HG02840 (cell line): Measurements from ENCODE around the gene TBC1D19.
A peak's percentile ranks its signal among the peaks of the same experiment; 100 is the strongest.
"Not testable (repeated sequence)": the region's sequence is repeated elsewhere in the genome, so short reads cannot be mapped to it uniquely, and the experiment has no call there.

Experiments
- ATAC-seq: cut with Tn5 transposase; IDR thresholded peaks from one replicate; pipeline ENCODE4 v1.9.1; 2021; ENCODE audit warnings: mild to moderate bottlenecking, moderate library complexity, moderate number of reproducible peaks; ENCODE audit not compliant: unreplicated experiment, low FRiP score

Gene TBC1D19, protein sequence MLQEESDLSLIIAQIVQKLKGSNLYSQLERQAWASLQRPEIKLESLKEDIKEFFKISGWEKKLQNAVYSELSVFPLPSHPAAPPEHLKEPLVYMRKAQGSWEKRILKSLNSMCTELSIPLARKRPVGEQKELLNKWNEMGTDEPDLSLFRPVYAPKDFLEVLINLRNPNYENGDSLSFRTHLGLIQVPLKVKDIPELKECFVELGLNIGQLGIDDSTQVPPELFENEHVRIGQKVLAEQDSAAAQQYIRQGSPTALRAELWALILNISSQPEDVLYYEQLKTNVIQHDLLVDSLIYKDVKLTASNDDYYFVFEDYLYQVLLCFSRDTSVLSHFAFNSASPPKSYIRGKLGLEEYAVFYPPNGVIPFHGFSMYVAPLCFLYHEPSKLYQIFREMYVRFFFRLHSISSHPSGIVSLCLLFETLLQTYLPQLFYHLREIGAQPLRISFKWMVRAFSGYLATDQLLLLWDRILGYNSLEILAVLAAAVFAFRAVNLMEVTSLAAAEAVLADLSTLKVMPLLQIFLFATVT

DNA sequence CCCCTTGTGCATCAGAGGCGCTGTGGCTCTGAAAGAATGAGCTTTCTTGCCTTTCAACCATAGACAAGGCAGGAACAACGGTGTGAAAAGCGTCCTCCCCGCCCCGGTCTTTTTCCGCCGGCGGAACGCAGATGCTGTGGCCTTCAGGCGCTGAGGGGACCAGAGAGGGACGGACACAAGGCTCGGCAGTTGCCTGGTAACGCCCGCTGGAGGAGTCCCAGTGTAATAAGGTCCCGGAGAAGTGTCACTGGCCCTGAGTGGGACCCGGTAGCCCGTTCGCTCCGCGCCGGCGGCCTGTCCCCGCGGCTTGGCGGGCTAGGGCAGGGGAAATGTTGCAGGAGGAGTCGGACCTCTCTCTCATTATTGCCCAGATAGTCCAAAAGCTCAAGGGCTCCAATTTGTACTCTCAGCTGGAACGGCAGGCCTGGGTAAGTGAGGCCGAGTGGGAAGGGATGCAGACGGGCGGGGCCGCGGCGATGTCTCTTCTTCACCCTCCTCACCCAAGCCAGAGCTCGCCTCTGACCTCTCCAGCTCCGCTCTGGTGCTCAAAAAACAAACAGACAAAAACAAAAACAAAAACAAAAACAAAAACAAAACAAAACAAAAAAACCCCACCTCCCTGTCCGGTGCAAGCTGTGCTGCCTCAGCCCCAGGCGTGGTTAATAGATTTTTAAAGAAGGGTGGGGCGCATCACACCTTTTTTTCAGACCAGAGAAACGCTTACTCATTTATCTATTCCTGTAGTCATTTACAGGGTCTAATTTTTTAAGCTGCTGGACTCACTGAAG is at the start of gene TBC1D19:
Gene TBC1D19 (plus strand): TSS at position 220 of the 788 bp plus-strand sequence. CDS start 110 bp downstream, at position 330.
- ATAC-seq: peak; percentile 100

DNA sequence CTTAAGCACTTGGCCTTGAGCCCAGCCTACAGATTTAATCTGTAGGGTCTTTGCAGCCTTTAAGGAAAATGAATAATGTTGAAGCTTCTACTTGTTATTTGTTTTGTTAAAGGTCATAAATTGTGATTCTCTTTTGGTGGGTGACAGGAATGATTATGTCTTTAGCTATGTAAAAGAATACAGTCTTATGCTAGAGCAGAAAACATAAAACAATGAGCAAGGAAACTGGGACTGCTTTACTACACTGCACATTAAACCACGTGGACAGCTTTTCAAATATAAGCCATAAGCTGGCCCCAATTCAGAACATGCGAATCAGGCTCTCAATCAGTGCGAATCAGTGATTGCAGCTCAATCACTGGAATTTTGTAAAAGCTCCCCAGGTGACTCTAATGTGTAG is 40.9 kb upstream of the TBC1D19 start:
- ATAC-seq: no peak

DNA sequence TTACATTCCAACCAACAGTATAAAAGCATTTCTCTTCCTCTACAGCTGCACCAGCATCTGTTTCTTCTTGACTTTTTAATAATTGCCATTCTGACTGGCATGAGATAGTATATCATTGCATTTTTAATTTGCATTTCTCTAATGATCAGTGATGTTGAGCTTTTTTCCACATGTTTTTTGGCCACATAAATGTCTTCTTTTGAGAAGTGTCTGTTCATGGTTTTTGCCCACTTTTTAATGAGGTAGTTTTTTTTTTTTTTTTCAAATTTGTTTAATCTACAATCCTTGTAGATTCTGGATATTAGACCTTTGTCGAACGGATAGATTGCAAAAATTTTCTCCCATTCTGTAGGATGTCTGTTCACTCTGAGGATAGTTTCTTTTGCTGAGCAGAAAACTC is 39.5 kb upstream of the TBC1D19 start:
- ATAC-seq: no peak

DNA sequence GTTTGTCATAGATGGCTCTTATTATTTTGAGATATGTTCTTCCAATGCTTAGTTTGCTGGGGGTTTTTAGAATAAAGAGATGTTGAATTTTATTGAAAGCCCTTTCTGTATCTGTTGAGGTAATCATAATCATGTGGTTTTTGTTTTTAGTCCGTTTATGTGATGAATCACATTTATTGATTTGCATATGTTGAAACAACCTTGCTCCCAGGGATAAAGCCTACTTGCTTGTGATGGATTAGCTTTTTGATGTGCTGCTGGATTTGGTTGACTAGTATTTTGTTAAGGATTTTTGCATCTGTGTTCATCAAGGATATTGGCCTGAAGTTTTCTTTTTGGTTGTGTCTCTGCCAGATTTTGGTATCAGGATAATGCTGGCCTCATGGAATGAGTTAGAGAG is 35.5 kb upstream of the TBC1D19 start:
- not testable (repeated sequence) for ATAC-seq

DNA sequence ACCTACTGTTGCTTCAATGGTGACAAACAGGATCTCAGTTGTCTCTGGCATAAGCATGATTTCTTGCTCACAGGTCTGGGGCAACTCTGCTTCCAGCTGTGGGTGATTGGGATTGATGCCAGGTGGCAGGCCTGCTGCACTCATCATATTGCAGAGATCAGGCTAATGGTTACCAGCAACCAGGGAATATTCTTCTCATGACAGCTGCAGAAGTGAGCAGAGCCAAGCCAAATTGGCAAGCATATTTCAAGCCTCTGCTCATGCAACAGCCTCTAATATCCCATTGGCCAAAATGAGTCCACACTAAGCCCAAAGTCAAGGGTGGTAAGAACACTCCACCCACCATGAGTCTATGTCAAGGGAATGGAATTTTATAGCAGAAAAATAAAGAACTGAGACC is 26.7 kb upstream of the TBC1D19 start:
- no peak for ATAC-seq

DNA sequence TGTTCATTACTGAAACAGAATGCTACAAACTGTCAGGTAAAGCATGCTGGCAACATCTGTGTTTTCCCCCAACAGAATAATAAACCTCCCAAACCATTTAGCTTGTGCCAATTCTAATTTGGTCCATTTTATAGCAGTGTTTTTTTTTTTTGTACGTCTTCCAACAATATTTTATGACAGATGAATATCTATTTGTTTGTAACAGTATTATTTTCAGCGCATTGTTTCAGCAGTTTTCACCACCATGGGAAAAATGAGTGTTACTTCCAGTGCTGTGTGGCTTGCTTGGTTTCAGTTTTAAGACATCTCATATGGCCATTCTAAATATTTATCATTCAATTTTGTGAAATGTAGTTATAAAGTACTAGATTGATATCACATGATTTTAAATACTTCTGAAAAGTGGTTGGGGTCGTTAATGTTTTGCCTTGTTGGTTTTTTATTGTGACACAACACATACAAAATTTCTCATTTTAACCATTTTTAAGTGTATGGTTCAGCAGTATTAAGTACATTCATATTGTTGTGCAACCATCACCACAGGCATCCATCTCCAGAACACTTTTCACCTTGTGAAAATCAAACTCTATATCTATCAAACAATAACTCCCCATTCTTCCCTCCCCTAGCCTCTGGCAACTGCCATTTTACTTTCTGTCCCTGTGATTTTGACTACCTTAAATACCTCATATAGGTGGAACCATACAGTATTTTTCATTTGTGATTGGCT is 25.6 kb upstream of the TBC1D19 start:
- ATAC-seq: no peak

DNA sequence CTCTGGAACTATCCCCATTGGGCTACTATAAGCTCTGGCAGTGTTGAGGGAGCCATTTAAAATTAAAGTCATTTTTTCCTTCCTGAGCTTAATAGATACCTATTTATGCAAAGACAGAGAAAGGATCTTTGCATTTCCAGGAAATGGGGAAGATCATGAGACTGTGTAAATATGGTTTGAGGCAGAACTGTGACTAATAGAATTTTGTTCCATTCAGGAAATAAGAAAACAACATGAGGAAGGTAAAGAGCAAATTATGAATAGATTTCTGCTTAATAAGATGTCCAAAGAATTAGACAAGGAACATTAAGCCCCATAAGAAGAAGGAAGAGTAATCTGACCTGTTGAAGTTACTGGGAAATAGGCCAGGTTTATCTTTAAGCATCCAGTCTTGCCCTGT is 17.8 kb upstream of the TBC1D19 start:
- ATAC-seq: no peak

DNA sequence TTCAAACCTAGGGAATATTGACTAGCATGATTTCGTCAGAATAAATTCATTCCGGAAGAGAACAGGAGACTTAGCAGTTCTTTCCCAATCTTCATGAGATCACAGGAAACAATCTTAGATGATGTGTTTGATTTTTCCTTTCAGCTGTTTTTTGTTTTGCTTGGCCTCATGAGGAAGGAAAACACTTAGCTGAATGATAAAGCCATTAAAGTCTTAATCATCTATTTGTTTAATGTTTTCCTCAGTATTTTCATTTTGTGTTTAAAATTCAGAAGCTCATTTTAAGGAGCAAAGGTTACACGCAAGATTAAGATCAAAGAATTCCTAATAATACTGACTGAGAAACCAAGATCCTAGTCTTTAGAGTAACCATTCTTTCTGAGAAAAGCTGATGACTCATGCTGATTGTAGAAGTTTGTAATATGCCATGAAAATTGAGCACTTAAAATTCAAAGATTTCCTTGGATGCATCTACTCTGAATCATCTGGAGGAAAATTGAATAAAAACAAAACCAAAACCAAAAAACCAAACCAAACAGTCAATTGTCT is 15.4 kb upstream of the TBC1D19 start:
- no peak for ATAC-seq

DNA sequence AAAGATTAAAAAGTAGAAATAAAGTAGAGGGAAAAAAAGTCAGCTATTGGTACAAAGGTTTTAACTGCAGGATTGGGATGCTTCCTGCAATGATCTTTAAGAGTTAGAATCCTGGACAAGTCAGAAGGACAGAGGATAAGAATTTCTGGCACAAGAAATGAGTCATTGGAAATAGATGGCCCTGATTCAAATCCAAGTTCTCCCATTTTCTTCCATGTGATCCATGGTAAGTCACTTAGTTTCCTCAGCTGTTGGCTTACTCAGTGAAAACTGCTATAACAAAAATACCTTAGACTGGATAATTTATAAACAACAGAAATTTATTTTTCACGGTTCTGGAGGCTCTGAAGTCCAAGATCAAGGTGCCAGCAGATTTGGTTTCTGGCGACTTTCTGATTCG is 13.3 kb upstream of the TBC1D19 start:
- no peak for ATAC-seq

DNA sequence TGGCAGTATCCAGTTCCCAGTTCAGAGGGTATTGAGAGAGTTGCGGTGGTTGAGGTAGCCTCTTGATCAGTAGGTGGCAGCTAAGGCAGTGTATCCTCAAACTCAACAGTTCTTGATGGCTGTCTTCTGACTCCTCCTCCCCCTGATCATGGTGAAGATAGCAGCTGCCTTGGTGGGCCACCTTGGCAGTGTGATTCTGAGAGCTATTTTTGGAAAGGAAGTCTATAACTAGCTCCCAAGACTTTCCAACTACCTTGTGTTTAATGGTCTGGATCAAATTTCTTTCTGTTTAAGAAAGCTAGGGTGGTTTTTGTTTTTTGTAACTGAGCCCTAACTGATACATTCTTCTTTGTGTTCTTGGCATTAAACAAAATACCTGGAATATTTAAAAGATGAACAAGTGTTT is 10.5 kb upstream of the TBC1D19 start:
- no peak for ATAC-seq

DNA sequence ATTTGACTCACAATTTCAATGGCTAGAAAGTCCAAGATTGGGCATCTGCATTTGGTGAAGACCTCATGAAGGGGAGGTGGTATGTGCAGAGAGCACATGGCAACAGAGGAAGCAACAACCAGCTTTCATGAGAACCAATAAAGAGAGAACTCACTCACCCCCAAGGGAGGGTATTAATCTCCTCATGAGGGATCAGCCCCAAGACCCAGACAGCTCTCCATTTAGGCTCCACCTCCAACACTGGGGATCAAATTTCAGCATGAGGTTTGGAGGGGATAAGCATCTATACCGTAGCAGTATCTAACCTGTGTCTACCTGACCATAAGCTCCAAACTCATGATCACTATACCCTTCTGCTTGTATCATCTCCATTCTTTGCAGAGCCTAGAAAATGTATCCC is 9.3 kb upstream of the TBC1D19 start:
- ATAC-seq: no peak

DNA sequence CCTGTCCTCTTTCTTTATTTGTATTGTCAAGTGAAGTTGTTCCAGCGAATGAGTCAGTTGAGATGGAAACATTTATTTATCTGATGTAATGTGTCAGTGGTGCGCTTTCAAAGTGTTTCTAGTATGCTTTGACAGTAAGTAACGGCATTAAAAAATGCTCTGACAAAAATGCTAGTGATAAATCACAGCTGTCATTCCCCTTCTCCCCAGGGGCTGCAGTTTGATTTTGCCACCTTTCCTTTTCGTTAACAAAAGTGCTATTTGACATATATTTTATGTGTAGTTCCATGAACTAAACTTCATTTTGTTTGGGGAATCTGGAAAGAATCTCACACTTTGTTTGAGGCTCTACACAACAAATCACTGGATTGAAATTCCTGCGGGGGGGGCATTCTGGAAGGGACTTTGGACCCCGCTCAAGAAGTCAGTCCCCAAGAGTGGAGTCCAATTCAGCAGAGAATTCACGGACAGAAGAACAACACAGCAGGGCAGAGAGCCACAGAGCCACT is 7.6 kb upstream of the TBC1D19 start:
- ATAC-seq: no peak

DNA sequence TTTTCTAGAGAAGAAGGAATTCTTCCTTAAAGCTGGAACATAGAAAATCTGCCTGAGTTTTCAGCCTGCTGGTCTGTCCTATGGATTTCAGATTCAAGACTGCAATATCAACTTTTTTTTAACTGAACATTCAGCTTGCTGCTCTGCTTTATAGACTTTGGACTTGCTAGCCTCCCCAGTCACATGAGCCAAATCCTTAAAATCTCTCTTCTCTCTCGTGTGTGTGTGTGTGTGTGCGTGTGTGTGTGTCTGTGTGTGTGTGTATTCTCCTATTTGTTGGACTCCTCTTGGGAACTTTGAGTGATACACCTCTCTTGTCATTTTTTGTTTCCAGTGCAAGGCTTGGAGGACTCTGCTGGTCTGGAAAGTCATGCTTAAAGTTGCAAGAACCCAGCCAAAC is 6.8 kb upstream of the TBC1D19 start:
- no peak for ATAC-seq

DNA sequence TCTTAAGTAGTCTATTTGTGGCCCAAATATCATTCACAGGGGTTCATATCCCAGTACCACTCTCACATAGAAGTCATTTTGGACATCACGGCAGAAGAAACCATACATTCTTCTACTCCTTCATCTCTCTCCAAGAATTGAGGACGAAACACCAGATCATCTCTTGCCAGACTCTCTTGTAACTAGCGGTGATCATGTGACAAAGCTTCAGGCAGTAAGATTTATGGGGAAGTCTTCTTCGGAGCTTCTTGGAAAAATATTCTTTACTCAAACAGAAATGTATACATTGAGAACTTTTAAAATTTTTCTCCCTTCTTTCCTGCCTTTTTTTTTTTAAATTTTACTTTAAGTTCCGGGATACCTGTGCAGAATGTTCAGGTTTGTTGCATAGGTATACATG is 4.7 kb upstream of the TBC1D19 start:
- ATAC-seq: no peak

DNA sequence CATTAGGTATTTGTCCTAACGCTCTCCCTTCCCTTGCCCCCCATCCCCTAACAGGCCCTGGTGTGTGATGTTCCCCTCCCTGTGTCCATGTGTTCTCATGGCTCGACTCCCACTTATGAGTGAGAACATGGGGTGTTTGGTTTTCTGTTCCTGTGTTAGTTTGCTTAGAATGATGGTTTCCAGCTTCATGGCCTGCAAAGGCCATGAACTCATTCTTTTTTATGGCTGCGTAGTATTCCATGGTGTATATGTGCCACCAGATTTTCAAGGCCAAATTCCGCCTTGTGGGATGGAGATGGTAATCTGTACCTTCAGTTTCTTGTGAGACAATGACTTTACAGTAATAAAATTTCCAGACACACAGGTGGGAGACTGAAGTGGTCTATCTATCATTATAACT is 2.5 kb upstream of the TBC1D19 start:
- not testable (repeated sequence) for ATAC-seq

DNA sequence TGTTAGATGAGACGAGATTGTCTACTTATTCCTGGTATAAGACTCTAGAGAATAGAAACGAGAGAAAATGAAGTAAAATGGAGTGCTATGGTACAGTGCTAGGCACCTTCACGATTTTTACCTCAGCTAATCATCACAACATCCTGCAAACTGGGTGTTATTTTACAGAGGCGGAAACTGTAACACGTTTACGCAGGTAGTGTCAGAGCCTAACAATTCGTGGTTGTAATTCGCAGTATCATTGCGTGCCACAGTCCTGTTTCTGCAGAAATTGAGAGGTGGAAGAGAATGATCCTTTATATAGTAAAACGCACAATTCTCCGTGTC is 383 bp upstream of the TBC1D19 start:
- peak; percentile 63 for ATAC-seq

DNA sequence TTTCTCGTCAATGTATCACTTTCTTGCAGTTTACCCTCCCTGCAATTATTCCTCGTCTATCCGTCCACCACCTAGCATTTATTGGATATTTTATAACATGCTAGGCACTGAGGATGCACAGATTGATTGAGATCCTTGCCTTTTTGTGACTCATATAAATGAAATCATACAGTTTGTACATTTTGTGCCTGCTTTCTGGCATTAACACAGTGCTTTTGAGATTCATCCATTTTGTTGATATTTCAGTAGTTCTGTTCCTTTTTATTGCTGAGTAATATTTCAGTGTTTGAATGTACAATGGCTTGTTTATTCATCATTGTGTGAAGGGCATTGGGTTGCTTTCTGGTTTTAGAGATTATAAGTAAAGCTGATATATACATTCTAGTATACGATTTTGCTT is 841 bp downstream of the TBC1D19 start:
- ATAC-seq: no peak

DNA sequence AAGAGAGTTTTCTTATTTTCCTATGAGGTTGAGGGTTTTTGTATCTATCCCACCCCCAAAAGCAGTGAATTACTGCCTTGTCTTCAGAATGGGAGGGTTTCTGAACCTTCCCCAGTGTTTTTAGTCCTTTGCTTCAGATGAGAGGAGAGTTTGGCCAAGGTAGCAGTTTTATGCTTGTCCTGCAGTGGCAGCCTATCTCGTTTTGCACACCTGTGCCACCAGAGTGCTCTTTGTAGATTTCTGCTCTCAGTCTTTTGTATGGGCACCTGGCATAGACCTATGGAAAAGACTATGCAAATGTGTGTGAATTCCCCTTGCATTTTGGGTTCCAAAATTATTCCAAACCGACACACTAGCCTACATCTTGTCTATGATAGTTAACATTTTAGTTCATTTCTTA is 5.8 kb downstream of the TBC1D19 start:
- ATAC-seq: no peak

DNA sequence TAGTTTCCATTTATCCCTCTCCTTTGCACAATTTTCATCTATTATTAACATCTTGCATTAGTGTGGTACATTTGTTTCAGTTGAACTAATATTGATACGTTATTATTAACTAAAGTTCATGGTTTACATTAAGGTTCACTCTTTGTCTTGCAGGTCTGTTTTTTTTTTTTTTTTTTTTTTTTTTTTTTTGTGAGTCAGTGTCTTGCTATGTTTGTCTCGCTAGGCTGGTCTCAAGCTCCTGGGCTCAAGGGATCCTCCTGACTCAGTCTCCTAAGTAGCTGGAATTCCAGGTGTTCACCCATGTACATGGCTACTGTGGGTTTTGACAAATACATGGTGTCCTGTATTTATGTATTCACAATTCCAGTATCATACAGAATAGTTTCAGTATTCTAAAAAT is 6.8 kb downstream of the TBC1D19 start:
- no peak for ATAC-seq

DNA sequence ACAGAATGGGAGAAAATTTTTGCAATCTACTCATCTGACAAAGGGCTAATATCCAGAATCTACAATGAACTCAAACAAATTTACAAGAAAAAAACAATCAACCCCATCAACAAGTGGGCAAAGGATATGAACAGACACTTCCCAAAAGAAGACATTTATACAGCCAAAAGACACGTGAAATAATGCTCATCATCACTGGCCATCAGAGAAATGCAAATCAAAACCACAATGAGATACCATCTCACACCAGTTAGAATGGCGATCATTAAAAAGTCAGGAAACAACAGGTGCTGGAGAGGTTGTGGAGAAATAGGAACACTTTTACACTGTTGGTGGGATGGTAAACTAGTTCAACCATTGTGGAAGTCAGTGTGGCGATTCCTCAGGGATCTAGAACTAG is 9.7 kb downstream of the TBC1D19 start:
- ATAC-seq: not testable (repeated sequence)

DNA sequence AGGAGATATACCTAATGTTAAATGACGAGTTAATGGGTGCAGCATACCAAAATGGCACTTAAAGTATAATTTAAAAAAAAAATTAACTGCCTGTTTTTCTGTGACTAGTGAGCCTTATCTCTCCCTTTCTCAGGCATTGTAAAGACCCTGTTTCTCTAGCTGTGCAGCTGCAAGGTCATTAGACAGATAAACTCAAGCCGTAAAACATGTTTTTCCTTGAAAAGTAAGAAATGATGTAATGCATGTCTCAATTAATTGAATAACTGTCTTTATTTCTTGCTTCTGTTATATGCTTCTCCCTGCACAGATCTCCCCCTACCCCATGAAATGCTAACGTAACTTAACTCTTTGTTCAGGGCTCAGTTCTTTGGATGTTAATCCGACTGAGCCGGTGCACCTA is 10.5 kb downstream of the TBC1D19 start:
- ATAC-seq: no peak
